ENCODE results near the gene TRIM15.
A peak's percentile ranks its signal among the peaks of the same experiment; 100 is the strongest.

TRIM15 gene

DNA sequence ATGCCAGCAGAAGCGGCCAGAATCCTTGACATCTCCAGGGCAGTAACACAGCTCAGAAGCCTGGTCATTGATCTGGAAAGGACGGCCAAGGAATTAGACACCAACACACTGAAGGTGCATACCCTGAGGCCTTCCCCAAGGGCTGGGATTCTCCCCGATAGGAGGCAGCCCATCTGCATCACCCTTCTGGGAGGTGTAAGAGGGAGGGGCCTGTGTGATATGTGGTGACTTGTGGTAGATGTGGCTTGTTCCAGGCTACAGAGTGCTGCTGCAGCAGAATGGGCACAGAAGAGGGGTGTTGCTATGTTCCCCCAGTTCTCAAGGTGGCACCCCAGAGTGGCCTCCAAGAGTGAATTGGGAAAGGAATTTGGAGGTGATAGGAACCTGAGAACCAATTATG is 16.2 kb upstream of the TRIM15 start:
- no peak for DNase-seq

DNA sequence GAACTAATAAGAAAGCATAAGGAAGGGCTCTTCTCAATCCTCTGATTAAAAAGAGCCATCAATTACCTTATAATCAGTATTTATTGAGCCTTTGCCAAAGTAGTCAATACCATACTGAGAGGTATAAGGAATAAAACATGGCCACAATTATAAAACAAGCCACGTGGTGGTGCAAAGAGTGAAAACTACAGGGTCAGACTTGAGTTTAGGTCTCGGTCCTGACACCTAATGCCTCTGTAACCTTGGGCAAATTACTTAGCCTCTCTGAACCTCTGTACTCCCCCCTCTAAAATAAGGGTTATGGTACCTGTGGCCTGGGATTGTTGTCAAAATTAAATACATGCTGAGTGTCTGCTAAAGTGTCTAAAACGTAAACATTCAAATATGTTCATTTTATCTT is 14.1 kb upstream of the TRIM15 start:
- DNase-seq, result no peak

DNA sequence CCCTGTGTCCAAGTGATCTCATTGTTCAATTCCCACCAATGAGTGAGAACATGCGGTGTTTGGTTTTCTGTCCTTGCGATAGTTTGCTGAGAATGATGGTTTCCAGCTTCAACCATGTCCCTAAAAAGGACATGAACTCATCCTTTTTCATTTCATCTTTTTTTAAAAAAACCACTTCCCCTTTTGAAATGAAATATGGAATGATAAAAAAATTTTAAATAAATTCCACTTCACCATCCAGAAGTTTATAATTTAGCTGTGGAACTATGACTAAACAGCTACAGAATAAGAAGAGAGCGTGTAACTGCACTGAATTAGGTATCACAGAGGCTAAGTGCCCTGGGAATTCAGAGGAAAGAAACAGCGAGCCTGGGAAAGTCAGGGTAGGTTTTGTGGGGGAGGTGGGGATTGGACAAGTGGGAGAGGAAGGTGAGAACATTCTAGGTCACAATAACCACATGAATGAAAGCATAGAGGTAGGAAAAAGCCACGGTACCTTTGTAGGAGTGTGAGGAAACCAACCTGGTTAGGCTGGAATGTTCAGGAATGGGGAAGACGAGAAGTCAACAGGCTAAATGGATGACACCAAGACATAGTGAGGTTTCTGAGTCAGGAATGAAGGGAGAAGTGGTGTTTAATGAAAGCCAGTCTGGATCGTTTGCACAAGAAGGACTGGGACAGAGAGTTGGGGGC is 13.3 kb upstream of the TRIM15 start:
- DNase-seq, result peak in 2 of 3 donors; percentile 57 to 65

DNA sequence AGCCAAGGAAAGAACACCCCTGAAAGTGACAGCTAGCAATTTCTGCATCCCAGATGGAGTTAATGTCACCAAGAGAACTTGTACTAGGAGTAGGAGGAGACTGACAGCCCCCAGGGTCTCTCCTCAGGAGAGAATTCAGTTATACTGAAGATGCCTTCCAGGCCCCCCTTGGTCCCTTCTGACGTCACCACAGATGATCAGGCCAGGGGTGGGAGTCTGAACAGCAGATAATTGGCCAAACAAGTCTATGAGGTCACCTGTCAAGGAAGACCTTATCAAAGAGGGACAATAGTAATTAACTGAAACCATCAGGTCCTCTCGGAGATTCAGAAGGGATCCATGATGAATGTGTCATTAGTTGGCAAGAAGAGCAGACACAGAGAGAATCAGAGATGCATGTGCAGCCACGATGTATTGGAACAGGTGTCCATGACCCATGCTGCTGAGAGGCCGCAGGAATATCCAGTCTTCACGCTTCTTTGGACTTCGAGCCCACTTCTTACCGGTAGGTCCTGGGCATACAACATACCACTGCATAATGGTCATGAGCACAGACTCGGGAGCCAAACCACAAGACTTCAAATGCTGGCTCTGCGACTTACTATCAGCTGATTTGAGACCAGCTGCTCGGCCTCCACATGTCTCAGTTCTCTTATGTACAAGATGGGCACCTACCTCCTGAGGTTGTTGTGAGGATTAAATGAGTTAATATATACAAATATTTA is 12.5 kb upstream of the TRIM15 start:
- DNase-seq, result no peak

DNA sequence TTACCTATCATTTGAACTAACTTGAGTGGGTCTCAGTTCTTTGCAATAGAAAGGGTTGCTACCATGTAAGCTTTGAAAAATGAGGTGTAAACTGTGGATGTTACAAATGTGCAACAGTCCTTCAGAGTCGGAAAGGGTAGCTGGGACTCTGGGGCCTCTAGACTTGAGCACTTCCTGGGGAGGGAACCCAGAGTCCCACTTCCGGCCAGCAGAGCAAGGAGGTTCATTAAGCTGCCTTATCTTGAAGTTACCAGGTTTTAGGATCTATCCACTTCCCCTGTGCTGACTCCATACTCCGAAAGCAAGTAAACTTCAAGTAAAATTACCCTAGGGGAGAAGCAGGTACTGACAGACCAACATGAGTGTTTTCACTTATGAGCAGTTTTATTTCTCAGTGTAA is 11.8 kb upstream of the TRIM15 start:
- DNase-seq, result no peak

DNA sequence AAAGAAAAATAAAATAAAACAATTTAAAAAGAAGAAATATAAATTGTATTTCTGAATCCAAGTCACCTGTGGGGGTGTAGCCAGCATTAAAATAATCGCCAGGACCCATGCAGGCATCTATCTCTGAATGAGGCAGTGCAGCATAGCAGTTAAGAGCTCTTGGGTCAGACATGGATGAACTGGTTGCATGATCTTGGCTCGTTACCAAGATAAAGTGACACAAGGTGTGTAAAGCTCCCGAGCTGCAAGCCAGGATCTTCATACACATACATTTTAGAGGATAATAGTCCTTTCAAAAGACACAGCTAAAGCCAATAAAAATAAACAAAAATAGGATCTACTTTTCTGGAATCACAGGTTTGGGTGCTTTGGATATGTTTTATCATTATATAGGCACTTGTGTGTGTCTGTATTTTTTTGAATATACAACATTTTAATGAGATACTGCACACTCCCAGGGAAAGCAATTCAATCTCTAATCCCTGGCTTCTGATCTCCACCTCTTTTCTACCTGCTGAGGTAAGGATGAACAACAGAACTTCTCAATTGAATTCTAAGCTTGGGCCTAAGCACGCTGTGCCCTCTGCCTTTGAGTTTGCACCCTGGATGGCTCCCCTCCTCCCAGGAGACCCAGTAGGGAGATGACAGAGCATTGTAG is 11.2 kb upstream of the TRIM15 start:
- no peak for DNase-seq

DNA sequence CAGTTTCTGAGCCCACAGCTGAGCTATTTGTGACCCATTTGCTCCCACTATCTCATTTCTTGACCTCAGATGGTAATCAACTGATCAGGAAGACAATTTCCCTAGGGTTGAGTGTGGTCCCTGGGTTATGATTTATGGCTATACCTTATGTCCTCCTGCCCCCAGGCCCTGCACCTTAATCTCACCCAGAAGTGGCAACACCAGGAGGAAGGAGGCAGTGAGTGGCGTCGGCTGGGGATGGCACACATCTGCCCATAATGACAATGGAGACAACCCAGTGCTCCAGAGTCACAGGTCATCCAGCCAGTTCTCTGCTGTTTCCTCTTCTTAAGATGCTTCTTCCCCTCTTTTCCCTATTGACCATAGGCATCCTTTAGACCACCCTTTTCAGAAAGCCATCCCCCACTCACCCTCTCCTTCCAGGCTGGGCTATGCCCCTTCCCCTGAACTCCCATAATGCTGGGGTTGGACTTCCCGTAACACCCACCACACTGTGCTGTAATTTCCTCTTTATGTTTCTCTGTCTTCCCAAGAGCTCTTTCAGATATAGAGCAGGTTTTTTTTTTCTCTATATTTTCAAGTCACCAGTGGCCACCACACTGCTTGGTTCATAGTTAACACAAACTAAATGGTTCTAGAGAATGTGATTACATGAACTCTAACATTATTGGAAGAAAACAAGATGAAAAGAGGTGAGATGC is 10.3 kb upstream of the TRIM15 start:
- DNase-seq, result peak; percentile 35 to 51 (median 46)

DNA sequence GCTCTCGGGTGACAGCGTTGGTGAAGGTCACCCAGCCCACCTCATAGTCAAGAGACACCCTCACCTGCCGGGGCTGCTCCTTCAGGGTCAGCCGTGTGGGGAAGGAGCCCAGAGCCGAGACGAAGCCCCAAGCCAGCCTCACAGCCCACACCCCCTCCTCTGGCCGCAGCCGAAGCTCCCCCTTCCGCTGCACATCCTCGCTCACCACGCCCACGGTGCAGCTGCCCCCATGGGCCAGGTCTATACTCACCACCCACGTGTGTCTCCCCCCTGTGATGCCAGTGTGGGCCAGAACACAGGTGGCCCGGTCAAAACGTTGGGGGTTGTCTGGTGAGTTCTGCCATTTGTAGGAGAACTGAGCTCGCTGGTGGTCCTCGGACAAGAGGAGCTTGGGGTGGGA is 9.3 kb upstream of the TRIM15 start:
- DNase-seq, result no peak

DNA sequence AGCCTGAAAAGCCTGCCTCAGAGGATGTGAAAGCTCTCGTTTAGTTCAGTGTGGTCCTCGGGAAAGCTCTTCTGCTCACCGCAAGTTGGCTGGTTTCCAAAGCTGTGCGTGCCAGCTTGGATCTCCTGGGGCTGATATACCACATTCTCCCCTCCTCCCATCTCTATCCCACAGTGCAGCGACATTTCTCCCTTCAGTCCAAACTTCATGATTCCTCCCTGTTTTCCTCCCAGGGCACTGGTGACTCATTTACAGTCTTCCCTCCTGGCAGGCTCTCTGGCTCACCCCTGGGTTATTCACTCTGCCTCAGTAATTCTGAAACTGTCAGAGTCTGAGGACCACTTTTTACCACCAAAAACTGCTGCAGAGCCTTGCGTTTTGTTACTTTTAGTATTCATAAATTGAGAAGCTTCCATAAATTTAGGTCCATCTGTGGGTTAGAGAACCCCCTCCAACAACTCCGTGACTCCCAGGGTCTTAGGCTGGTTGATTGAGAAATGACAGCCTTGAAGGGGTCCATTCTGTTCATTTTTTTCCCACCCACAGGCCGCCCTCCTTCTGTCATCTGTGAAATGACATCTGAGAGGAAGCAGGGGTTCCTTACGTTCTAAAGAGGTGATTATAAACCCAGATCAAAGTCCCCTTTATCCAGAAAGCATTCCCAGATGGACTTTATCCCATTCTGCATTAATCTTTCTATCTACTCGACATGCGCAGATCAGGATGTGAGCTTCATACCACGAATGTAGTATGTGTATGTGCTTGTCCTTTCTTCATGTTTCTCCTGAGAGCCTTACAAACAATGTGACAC is 8.4 kb upstream of the TRIM15 start:
- DNase-seq, result no peak

DNA sequence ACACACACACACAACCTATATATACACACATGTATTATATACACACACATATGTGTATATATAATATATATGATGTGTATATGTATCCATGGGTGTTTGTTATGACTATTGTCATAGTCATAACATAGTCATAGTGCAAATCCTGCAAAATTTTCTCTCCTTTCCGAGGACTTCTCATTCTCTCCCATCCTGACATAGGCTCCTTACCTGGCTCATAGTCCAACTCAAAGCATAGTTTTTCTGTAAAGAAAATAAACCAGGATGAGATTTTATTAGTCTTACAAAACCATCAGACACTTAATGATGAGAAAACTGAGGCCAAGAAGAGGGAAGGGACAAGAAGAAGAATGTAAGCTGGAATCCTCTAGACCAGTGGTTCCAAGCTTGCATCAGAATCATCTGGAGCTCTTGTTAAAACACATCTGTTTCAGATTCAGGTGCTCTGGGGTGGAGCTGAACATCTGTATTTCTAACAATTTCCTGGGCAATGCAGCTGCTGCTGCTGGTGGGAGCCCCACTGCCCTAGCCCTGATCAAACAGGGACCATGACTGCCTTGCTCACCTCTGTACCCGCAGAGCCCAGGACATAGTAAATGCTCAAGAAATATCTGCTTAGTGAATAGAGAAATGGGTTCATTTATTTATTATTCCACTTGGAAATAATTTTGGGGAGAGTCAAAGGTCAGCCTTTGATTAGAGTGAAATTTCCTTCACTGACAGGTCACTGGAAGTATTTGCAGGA is 7.7 kb upstream of the TRIM15 start:
- no peak for DNase-seq

DNA sequence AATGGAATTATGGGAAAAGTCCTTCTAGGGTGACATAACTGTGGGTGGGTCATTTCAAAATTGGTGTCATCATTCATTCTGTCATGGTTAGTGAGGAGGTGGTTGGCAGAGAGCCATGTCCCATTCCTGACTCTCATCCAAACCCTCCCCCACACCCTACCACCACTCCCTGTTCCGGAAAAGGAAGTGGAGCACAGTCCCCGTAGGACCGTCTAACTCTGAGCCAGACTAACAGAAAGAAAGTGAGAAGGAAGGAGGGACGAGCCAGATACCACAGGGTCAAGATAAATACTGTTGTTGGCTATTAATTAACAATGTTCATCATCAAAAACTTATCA is 7.1 kb upstream of the TRIM15 start:
- DNase-seq, result peak; percentile 72 to 83 (median 78)

DNA sequence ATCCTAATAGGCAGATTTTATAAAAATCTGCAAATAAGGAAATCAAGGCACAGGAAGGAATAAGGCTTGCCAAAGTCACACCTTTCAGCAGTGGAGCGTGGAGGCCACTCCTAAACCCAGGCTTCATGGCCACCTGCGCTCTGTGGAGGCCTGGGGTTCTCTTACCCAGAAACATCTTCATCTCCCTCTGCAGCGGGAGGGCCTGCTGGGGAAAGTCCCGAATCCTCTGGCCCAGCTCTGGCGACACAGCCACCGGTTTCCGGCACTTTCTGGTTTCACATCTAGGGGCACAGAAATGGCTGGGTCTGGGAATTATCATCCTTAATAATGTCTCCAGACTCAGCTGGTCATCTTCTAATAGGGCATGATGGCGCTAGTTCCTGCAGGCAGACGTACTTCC is 6.6 kb upstream of the TRIM15 start:
- DNase-seq, result no peak

DNA sequence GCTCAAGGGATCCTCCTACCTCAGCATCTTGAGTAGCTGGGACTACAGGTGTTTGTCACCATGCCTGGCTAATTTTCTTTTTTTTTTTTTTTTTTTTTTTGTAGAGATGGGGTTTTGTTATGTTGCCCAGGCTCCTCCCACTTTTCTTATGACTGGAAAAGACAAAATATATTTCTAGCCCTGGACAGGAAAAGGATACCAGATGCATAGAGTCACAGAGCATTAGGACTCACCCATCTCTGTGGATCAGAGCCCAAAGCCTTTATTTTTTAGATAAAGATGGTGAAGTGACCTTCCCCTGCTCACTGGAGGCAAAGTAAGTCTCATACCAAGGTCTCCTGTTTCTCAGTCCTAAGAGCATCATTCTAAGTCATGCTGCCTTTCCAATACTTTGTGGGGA is 5.8 kb upstream of the TRIM15 start:
- DNase-seq, result no peak

DNA sequence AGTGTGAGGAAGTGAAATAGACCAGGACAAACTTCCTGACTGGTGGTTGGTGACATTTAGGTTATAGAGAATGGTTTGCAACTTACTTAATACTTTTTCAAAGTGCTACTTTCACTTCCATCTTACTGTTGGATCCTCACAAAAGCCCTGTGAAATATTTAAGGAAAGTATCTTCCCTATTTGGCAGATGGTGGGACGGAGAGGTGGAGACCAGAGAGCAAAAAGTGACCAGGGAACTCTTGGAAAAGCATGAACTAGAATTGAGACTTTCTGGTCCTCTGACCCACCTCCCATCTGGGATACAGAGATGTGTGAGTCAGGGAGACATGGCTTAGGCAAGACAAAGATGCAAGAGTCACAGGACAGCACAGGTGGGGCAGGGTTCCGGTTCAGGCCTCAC is 5.3 kb upstream of the TRIM15 start:
- DNase-seq, result no peak

DNA sequence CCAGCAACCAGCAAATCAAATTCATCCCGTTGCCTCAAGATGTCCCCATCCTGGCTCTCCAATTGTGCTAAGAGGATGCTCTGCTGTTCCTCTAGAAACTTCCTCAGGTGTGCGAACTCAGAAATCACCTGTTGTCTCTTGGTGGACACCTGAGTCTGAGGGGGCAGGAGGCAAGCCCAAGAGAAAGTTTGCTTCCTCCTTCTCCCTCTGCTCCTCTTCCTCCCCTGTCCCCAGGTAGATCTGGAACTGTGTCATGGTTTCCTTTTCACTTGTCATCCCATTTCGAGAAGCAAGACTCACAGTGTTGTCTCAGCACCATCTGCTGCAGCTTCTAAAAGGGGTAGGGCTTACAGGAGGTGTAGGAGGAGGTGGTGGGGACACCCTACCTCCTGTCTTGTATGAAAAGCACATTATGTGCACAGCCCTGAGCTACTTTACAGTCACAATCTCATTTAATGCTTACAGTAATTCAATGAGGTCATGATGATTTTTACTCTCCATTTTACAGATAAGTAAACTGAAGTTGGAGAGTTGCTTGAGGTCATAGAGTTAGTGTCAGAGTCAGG is 4.8 kb upstream of the TRIM15 start:
- no peak for DNase-seq

DNA sequence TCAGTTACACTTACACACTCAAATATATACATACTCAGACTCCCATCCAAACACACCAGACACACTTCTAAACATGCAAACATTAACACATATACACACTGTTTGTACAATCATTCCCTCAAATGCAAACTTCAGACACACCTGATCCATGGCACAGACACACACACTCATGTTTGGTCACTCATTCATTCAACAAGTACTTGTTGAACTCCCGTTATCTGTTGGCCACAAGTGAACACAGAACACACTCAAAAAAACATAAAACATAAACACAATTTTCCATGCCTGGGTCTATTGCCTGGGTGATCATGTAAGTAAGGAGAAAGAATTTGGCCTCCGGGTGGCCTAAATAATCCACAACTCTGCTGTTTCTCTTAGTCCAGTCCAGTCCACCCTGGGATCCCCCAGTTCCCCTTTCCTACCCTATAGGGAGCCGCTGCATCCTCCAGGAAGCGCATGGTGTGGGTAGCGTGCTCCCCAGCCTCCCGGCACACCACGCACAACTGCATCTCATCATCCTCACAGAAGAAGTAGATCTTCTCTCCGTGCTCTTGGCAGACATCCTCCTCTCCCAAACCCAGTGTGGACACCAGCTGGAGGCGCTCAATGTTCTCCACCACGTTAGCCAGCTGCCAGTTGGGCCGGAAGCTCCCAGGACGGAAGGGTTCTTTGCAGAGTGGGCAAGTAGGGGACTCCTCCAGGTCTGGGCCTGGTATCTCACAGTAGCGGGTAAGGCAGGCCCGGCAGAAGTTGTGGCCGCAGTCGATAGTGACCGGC is 3.1 kb upstream of the TRIM15 start:
- DNase-seq, result no peak

DNA sequence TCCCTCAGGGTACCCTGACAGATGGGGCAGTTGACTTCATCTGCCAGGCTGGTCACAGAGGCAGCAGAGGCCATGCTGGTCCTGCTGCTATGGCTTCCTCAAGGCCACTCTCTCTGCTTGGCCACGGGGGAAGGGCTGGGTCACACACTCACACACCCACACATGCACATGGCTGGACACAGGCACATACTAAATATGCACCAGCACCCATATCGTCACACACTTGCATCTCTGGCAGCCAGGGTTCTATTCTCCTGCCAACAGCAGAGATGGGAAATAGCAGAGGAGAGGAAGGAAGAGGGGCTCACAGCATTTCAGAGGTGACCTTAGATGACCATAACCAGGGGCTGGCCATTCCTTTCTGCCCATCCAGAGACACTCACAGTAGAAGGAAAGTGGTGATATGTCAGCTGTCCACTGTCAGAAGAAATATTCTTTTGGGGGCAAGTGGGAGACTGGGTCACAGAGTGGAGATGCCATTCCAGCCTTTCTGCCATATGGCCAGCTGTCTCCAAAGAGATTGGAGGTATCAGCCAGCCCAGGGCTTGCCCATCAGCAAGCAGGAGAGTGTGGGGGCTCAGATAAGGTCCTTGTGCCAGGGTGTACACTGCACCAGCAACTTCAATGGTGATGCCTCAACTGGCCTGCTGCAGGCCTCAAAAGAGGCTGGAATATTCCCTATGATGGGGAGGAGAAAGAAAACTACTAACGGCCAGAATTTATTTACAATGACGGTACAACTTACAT is 2.4 kb upstream of the TRIM15 start, which contains the start of gene TRIM10:
TRIM10 (minus strand) TSS at position 427 of the 747 bp plus-strand sequence; CDS start at position 74, 353 bp downstream.
- DNase-seq, result no peak

DNA sequence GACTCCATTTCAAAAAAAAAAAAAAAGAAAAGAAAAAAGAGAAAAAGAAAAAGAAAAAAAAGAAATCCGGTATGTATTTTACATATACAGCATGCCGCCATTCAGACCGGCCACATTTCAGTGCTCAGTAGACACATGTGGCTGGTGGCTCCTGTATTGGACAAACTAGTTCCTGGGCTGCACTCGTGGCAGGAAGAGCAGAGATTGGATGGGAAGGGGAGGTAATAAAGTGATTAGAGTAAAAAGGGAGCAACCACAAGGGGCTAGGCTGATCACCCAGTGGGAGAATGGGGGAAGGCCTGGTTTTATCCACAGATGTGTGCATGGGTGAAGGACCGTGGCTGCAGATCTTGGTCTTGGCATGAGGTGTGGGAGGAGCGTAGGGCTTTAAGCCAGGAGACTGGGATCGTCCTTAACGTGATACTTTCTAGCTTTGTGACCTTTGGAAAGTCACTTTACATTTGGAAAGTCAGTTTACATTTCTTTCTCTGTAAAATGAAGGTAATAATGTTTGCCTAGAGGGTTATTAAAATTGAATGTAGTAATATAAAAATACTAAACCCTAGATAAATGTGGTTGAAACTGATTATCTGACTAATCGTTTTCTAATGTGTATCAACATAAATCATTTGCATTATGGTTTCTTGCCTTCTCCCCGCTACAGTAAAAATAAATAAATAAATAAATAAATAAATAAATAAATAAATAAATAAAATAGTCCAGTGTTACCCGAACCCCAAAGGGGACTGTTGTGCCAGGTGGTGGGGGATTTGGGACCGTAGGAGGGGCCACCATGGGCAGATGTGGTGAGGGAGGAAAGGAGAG is 869 bp upstream of the TRIM15 start:
- no peak for DNase-seq

All from suppressor macrophage treated with lipopolysaccharide for 1 hour (primary cell).